Naive thymus-derived CD4-positive, alpha-beta T cell (primary cell): ENCODE results near the gene VSIR. TPM values are rescaled to one million over a fixed set of nuclear protein-coding genes. Genes with fewer than 3 reads are reported as not detected.

ENCODE experiments used
- ATAC-seq: fragments of 150-1000 bp; cut with Tn5 transposase; 2 replicates; pipeline ENCODE4 v1.10.0; 2021; ENCODE audit warnings: mild to moderate bottlenecking, moderate library complexity
- CTCF ChIA-PET: fragments of 350-600 bp; sonication (Branson Sonifier 250); formaldehyde crosslinking; loops from one replicate; lab custom pipeline; 2021; ENCODE audit warnings: antibody characterized with exemption; lab: Charles Lee
- POLR2A ChIA-PET: fragments of 350-600 bp; sonication (Branson Sonifier 250); formaldehyde crosslinking; loops from one replicate; lab custom pipeline; 2021; ENCODE audit warnings: antibody characterized with exemption, inconsistent platforms; lab: Charles Lee
- DNase-seq, 9 donors: peaks; one replicate each; pipeline versions ENCODE4 v3.0.0 to v3.0.0-alpha.2; 2020 to 2022; ENCODE audit warnings: mixed read lengths in 1 of 9
- H3K27ac ChIP-seq: one replicate; pipeline ENCODE4 v1.7.0; 2013; ENCODE audit warnings: mild to moderate bottlenecking, low read depth, low read length, moderate library complexity
- H3K27me3 ChIP-seq, 2 donors: one replicate each; pipeline ENCODE4 v1.7.0; 2013; ENCODE audit warnings: low read length in 2 of 2, mild to moderate bottlenecking in 2 of 2, moderate library complexity in 2 of 2; ENCODE audit not compliant: control insufficient read depth in 2 of 2, insufficient read depth in 2 of 2
- H3K36me3 ChIP-seq, 3 experiments: 1 replicate in 2 of 3; 2 replicates in 1 of 3; pipeline ENCODE4 v1.7.0; 2013; ENCODE audit warnings: low read length in 3 of 3, mild to moderate bottlenecking in 3 of 3, moderate library complexity in 1 of 3; ENCODE audit not compliant: insufficient read depth in 3 of 3, control insufficient read depth in 2 of 3
- H3K4me1 ChIP-seq, 2 donors: one replicate each; pipeline ENCODE4 v1.7.0; 2013; ENCODE audit warnings: low read length in 2 of 2, mild to moderate bottlenecking in 2 of 2, moderate library complexity in 1 of 2; ENCODE audit not compliant: control insufficient read depth in 2 of 2, insufficient read depth in 2 of 2
- H3K4me3 ChIP-seq: 2 replicates; pipeline ENCODE4 v1.7.0; 2013; ENCODE audit warnings: mild to moderate bottlenecking, low read length
- H3K9me3 ChIP-seq, 3 experiments: 1 replicate in 2 of 3; 2 replicates in 1 of 3; pipeline ENCODE4 v1.7.0; 2013; ENCODE audit warnings: low read length in 3 of 3; ENCODE audit not compliant: control insufficient read depth in 2 of 3
- H3K27ac Mint-ChIP-seq, 9 donors: one replicate each; pipeline ENCODE4 v1.8.0; 2020 to 2022; ENCODE audit warnings: mixed read lengths in 9 of 9, mild to moderate bottlenecking in 8 of 9, moderate library complexity in 5 of 9, inconsistent platforms in 2 of 9
- H3K27me3 Mint-ChIP-seq, 5 donors: one replicate each; pipeline ENCODE4 v1.8.0; 2021 to 2022; ENCODE audit warnings: mixed read lengths in 5 of 5, mild to moderate bottlenecking in 1 of 5
- H3K36me3 Mint-ChIP-seq, 5 donors: one replicate each; pipeline ENCODE4 v1.8.0; 2020 to 2022; ENCODE audit warnings: mixed read lengths in 5 of 5, mild to moderate bottlenecking in 3 of 5, inconsistent platforms in 1 of 5
- H3K4me1 Mint-ChIP-seq, 7 donors: one replicate each; pipeline ENCODE4 v1.8.0; 2020 to 2022; ENCODE audit warnings: mixed read lengths in 7 of 7, mild to moderate bottlenecking in 3 of 7, inconsistent platforms in 1 of 7
- H3K4me3 Mint-ChIP-seq, 10 donors: one replicate each; pipeline ENCODE4 v1.8.0; 2020 to 2022; ENCODE audit warnings: mild to moderate bottlenecking in 10 of 10, mixed read lengths in 10 of 10, moderate library complexity in 6 of 10, inconsistent platforms in 2 of 10
- H3K9me3 Mint-ChIP-seq, 11 donors: one replicate each; pipeline ENCODE4 v1.8.0; 2020 to 2022; ENCODE audit warnings: mixed read lengths in 11 of 11, mild to moderate bottlenecking in 4 of 11, inconsistent platforms in 1 of 11, moderate library complexity in 1 of 11
- intact Hi-C, 2 donors: fragments of 100-400 bp; cut with micrococcal nuclease; formaldehyde crosslinking; loops; one replicate each; pipeline ENCODE4 v1.15.1; 2023
- polyA plus RNA-seq, 2 donors: library from polyadenylated mRNA; unstranded; fragments of 300-500 nt; fragmentation: Illumina TruSeq; gene quantifications; one replicate each; pipeline ENCODE4 v1.2.3, GENCODE V29; 2021
- total RNA-seq, 6 experiments: library from RNA in 5 of 6; stranded (reverse) in 5 of 6; gene quantifications; 1 replicate in 5 of 6; 2 replicates in 1 of 6; pipeline ENCODE4 v1.2.3 and lab custom pipeline; 2021 to 2026

Gene VSIR
- total and polyA plus RNA-seq, 7 experiments from 2014 or later: 91.1 to 300 (median 124) TPM

GRCh38 chr10:71796749-71797405 is 23.6 kb upstream of the VSIR start:
- Mint-ChIP-seq H3K27ac (peak overlapping the region in 1 of 9 donors; percentile 35), H3K4me3 (peak overlapping the region in 1 of 10 donors; percentile 11), H3K36me3 (peaks cover 0 to 21% (median 11%) of the 10 kb centered on the region in 5 donors), H3K27me3 (peaks cover 0 to 3% (median 0%) of the 10 kb centered on the region in 5 donors), H3K4me1 (peaks cover 6 to 23% (median 15%) of the 10 kb centered on the region in 7 donors), H3K9me3 (no peaks in the 10 kb centered on the region)
- H3K27ac ChIP-seq: no peak overlapping the region
- POLR2A ChIA-PET: no interaction called here
- no peaks in the 10 kb centered on the region for H3K4me1 ChIP-seq
- H3K27me3 ChIP-seq: no peaks in the 10 kb centered on the region
- H3K36me3 ChIP-seq: no peaks in the 10 kb centered on the region
- no peak overlapping the region for H3K4me3 ChIP-seq
- intact Hi-C loops: no loop called here
- ATAC-seq (no peak), DNase-seq (no peak)
- CTCF ChIA-PET: no interaction called here
- H3K9me3 ChIP-seq: no peaks in the 10 kb centered on the region

DNA sequence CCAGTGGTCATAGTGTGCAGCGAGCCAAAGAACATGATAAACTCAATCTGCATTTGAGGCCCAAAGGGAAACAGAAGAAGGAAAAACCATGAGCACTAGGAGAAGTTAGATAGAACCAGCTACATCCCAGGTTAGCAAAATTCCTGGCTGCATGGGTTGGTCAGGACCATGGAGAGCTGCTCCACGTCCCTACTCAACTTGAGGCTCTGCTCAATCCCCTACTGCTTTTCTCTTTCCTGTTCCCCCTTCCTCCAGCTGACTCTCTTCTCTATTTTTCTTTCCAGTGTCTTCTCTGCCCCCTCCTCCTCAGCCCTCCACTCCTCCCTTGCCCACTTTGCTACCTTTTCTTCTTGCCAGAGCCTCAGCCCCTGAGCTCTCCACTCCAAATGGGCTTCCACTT is 21.9 kb upstream of the VSIR start:
- Histone ChIP-seq H3K36me3 (no peaks in the 10 kb centered on the region), H3K4me1 (no peaks in the 10 kb centered on the region), H3K27ac (no peak overlapping the region), H3K27me3 (no peaks in the 10 kb centered on the region), H3K4me3 (no peak overlapping the region), H3K9me3 (no peaks in the 10 kb centered on the region)
- ChIA-PET POLR2A (no interaction called here), CTCF (no interaction called here)
- intact Hi-C loops: no loop called here
- H3K4me1 Mint-ChIP-seq: peaks cover 12 to 23% (median 18%) of the 10 kb centered on the region in 7 donors
- no peak overlapping the region for H3K27ac Mint-ChIP-seq
- peaks cover 0 to 17% (median 11%) of the 10 kb centered on the region in 5 donors for H3K36me3 Mint-ChIP-seq
- no peaks in the 10 kb centered on the region for H3K9me3 Mint-ChIP-seq
- H3K27me3 Mint-ChIP-seq: peaks cover 0 to 3% (median 0%) of the 10 kb centered on the region in 5 donors
- no peak overlapping the region for H3K4me3 Mint-ChIP-seq
- ATAC-seq (no peak), DNase-seq (no peak)

- DNase-seq (no peak), ATAC-seq (no peak)
- Histone ChIP-seq H3K9me3 (no peaks in the 10 kb centered on the region), H3K27ac (no peak overlapping the region), H3K4me1 (no peaks in the 10 kb centered on the region), H3K4me3 (no peak overlapping the region), H3K27me3 (no peaks in the 10 kb centered on the region), H3K36me3 (no peaks in the 10 kb centered on the region)
- POLR2A ChIA-PET: no interaction called here
- CTCF ChIA-PET: no interaction called here
- Mint-ChIP-seq H3K27ac (no peak overlapping the region), H3K4me3 (no peak overlapping the region), H3K4me1 (peaks cover 0 to 15% (median 5%) of the 10 kb centered on the region in 7 donors), H3K36me3 (peaks cover 0 to 13% (median 10%) of the 10 kb centered on the region in 5 donors), H3K27me3 (peaks cover 0 to 3% (median 0%) of the 10 kb centered on the region in 5 donors), H3K9me3 (no peaks in the 10 kb centered on the region)
- intact Hi-C loops: no loop called here
Measured at GRCh38 chr10:71790749-71791440, 17.6 kb upstream of the VSIR start.

DNA sequence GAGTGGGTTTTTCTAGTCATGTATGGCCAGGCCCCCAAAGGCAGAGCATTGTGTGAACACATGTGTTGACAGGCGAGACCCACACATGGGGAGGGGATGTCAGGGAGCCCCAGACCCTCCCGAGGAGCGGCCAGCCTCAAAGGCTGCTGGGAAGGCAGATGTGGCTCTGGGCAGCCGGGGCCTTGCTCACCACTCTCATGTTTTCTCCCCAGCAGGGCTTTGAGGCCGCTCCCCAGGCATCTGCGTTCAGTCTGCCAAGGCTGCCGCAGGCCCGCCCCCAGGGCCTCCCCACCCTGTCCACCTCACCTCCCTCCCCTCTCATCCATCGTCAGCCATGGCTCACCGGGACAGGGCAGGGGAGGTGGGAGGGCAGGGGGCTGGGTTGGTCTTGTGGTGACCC is 16.6 kb upstream of the VSIR start:
- intact Hi-C loops: no loop called here

DNA sequence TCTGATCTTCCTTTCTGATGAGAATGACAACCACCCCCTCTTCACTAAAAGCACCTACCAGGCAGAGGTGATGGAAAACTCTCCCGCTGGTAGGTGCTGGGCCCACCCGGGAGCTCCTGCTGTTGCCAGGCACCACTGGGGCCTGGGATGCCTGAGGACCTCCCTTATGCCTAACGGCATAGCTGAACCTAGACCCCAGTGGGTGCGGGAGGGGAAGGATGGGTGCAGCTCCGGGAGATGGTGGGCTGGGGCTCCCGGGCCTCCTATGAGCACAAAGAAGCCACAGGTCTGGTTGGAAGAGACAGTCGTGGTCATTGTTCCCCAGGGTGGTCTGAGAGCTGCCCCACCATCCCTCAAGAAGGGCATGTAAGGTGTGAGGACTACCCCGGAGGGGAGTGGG is 15.6 kb upstream of the VSIR start:
- no peaks in the 10 kb centered on the region for H3K4me1 ChIP-seq
- ATAC-seq (no peak), DNase-seq (no peak)
- H3K36me3 ChIP-seq: no peaks in the 10 kb centered on the region
- Mint-ChIP-seq H3K27me3 (peaks cover 0 to 8% (median 0%) of the 10 kb centered on the region in 5 donors), H3K27ac (no peak overlapping the region), H3K9me3 (no peaks in the 10 kb centered on the region), H3K4me3 (no peak overlapping the region), H3K4me1 (peaks cover 0 to 17% (median 5%) of the 10 kb centered on the region in 7 donors), H3K36me3 (peaks cover 0 to 5% (median 0%) of the 10 kb centered on the region in 5 donors)
- no peaks in the 10 kb centered on the region for H3K9me3 ChIP-seq
- CTCF ChIA-PET: no interaction called here
- intact Hi-C loops: no loop called here
- no peaks in the 10 kb centered on the region for H3K27me3 ChIP-seq
- H3K27ac ChIP-seq: no peak overlapping the region
- no peak overlapping the region for H3K4me3 ChIP-seq
- POLR2A ChIA-PET: no interaction called here

More for the DNA sequence above, 16.6 kb upstream of the VSIR start:
- Mint-ChIP-seq H3K27me3 (peaks cover 0 to 3% (median 0%) of the 10 kb centered on the region in 5 donors), H3K27ac (no peak overlapping the region), H3K36me3 (peaks cover 0 to 9% (median 7%) of the 10 kb centered on the region in 5 donors), H3K9me3 (no peaks in the 10 kb centered on the region), H3K4me1 (peaks cover 0 to 12% (median 5%) of the 10 kb centered on the region in 7 donors), H3K4me3 (no peak overlapping the region)
- DNase-seq (no peak), ATAC-seq (no peak)
- H3K4me3 ChIP-seq: no peak overlapping the region
- no peaks in the 10 kb centered on the region for H3K27me3 ChIP-seq
- no peaks in the 10 kb centered on the region for H3K36me3 ChIP-seq
- H3K4me1 ChIP-seq: no peaks in the 10 kb centered on the region
- POLR2A ChIA-PET: no interaction called here
- CTCF ChIA-PET: no interaction called here
- no peaks in the 10 kb centered on the region for H3K9me3 ChIP-seq
- H3K27ac ChIP-seq: no peak overlapping the region

DNA sequence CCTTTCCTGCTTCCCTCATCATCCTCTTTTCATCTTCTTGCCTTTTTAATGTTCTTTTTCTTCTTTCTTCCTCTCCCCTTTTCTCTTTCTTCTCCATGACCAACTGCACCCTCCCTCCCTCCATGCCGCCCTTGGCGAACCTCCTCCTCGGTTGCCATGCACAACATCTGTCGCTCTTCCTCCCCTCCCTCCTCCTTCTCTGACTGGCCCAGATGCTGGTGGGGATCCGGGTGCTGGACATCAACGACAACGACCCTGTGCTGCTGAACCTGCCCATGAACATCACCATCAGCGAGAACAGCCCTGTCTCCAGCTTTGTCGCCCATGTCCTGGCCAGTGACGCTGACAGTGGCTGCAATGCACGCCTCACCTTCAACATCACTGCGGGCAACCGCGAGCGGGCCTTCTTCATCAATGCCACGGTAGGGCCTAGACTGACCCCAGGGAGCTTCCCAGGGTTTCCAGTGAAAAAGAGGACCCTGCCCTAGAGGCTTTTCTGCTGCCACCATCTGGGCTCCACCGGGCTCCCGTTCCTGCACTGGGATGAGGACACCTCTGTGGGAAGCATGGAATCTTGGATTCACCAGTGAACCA is 11.5 kb upstream of the VSIR start:
- no peak for ATAC-seq
- H3K36me3 Mint-ChIP-seq: no peaks in the 10 kb centered on the region
- H3K27me3 Mint-ChIP-seq: peaks cover 0 to 5% (median 0%) of the 10 kb centered on the region in 5 donors
- H3K4me1 Mint-ChIP-seq: peaks cover 0 to 29% (median 5%) of the 10 kb centered on the region in 7 donors
- H3K9me3 Mint-ChIP-seq: no peaks in the 10 kb centered on the region
- ChIA-PET CTCF (interaction anchor here (0.6 kb wide), 1 partner anchor 473 kb away, joined by 3 read pairs; no protein-coding TSS in a partner anchor), POLR2A (interaction anchor here (0.5 kb wide), 1 partner anchor 50 kb away, joined by 4 read pairs; no protein-coding TSS in a partner anchor)
- no peak overlapping the region for H3K4me3 Mint-ChIP-seq
- peak overlapping the region in 1 of 9 donors; percentile 15 for H3K27ac Mint-ChIP-seq
- intact Hi-C loops: no loop called here
- no peak overlapping the region for H3K4me3 ChIP-seq
- H3K36me3 ChIP-seq: no peaks in the 10 kb centered on the region
- H3K27ac ChIP-seq: no peak overlapping the region
- no peaks in the 10 kb centered on the region for H3K4me1 ChIP-seq
- no peak for DNase-seq
- H3K27me3 ChIP-seq: no peaks in the 10 kb centered on the region
- H3K9me3 ChIP-seq: no peaks in the 10 kb centered on the region
